HG02623 (cell line): ENCODE data around the gene NIPAL3.
"Not testable (repeated sequence)": the region's sequence is repeated elsewhere in the genome, so short reads cannot be mapped to it uniquely, and the experiment has no call there.

ENCODE experiments used
- ATAC-seq: cut with Tn5 transposase; IDR thresholded peaks from one replicate; pipeline ENCODE4 v1.9.1; 2021; ENCODE audit warnings: moderate library complexity; ENCODE audit not compliant: unreplicated experiment

The NIPAL3 gene

GRCh38 chr1:24487455-24487854, 71.9 kb downstream of the NIPAL3 start:
- no peak for ATAC-seq

GRCh38 chr1:24488159-24488558, 72.6 kb downstream of the NIPAL3 start:
- ATAC-seq: not testable (repeated sequence)

- no peak for ATAC-seq
Measured at GRCh38 chr1:24489674-24490073, 74.1 kb downstream of the NIPAL3 start.

GRCh38 chr1:24490101-24490781, 74.6 kb downstream of the NIPAL3 start:
- ATAC-seq: no peak

DNA sequence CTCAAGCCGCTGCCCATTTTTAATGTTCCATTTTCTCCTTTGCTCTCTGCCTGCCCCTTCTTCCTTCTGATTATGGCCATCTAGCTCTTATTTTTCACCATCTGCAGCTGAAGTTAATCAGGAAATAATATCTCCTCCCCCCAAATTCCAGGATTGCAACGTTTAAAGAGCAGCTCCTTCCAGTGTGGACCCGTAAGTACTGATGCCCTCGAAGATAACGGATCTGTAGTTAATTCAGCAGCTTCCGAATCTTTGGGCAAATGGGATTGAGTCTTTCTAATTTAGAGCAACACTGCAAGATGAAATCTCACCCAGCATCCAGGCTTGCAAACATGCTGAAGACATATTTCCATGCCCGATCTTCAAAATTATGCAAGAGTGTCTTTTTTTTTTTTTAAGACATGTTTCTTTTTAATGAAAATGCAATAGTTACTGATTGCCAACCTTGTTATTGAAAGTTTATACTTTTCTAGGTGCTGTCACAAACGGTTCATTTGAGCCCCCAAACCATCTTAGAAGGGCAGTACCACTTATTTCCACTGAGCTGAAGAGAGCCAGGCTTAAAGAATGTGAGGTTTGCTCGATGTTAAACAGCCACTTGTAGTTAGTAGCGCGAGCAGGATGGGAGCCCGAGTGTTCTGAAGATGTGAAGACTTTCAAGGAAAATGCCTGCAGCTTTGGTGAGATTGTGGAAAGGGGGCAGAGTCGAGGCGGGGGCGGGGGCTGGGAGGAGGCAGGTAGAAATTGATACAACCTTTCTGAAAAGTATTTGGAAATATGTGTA, 76.2 kb downstream of the NIPAL3 start:
- no peak for ATAC-seq

DNA sequence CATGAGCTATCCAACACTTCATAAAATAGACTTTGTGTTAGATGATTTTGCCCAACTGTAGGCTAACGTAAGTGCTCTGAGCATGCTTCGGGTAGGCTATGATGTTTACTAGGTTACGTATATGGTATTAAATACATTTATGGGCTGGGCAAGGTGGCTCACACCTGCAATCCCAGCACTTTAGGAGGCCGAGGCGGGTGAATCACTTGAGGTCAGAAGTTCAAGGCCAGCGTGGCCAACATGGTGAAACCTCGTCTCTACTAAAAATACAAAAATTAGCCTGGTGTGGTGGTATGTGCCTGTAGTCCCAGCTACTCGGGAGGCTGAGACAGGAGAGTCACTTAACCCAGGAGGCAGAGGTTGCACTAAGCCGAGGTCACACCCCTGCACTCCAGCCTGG, 77.3 kb downstream of the NIPAL3 start:
- not testable (repeated sequence) for ATAC-seq

- ATAC-seq: no peak
Measured at GRCh38 chr1:24493785-24494184, 78.2 kb downstream of the NIPAL3 start.

- ATAC-seq: no peak
Measured at GRCh38 chr1:24498589-24498988, 83.0 kb downstream of the NIPAL3 start.

DNA sequence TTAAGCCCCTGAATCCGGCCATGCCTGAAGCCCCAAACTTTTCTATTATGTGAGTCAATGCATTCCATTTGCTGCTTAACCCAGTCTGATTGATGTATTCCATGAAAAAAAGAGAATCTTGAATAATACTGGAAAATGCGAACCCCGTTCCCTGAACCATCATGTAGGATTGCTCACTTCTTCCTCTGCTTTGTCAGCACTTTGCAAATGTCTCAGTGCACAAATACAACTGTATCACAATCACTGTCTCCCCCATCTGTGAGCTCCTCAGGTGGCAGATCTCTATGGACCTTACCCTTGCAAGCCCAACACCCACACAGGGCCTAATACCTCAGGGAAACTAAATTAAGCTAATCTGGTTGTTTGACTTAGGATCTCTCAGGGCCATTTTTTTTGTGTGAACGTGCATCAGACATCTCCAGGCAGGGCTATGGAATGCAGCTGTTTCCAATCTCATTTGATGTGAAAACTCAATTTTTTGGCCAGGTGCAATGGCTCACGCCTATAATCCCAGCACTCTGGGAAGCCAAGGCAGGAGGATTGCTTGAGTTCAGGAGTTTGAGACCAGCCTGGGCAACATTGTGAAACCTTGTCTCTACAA, 84.9 kb downstream of the NIPAL3 start:
- no peak for ATAC-seq

DNA sequence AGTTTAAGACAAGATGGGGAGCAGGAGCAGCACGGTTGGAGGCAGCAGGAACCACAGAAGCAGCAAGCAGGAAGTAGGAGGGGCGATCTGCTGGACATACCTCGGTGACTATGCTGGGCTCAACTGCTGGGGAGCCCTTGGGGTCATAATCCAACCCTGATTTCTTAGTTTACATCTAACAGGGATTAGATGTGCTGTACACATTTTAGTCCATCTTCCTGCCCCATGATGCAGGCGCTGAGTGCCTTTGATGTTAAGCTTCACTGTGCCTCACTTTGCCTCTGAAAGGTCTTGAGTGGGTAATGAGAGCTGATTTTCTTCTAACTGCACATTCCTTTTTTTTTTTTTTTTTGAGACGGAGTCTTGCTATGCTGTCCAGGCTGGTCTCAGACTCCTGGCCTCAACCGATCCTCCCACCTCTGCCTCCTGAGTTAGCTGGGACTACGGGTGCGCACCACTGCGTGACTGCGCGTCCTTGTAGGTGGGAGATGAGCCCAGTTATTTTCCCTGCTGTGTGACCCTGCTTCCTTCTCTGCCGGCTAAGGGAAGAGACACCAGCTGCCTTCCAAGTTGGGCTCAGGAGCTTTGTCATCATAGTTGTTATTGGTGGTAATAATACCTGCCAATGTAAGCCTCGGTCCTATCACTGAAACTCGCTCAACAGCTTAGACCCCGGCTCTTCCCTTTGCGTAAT, 85.9 kb downstream of the NIPAL3 start:
- no peak for ATAC-seq

DNA sequence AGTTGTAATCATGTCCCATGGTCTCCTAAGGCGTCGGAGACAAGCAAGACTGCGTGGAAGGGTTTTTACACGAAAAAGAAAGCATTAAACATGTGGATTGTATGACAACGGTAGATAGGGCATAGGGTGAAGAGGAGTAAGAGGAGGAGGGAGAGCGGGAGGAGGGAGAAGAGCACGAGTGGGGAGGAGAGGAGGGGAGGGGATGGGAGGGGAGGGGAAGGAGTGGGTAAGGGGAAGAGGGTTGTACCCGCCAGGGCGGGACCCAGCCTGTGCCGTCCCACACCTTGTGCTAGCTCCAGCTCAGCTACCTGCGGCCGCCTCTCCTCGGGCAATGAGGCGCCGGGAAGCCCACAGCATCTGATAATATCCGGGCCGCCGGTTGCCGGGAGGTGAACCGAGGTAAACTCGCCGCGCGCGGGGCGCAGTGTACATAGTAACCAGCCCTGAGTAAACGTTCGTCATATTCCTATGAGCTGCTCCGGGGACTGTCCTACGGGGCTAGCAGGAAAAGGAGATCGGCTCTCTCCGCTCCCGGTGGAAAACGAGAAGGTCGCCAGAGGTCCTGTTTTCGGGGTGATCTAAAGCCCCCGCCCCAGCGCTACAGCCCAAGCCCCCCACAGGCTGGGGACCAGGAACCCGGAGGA, 86.6 kb downstream of the NIPAL3 start:
- ATAC-seq: no peak

GRCh38 chr1:24502709-24503058, 87.1 kb downstream of the NIPAL3 start, which contains the start of gene RCAN3:
Gene RCAN3 (plus strand): TSS chr1:24502836. CDS start chr1:24514373, 11,537 bp downstream.
- no peak for ATAC-seq

DNA sequence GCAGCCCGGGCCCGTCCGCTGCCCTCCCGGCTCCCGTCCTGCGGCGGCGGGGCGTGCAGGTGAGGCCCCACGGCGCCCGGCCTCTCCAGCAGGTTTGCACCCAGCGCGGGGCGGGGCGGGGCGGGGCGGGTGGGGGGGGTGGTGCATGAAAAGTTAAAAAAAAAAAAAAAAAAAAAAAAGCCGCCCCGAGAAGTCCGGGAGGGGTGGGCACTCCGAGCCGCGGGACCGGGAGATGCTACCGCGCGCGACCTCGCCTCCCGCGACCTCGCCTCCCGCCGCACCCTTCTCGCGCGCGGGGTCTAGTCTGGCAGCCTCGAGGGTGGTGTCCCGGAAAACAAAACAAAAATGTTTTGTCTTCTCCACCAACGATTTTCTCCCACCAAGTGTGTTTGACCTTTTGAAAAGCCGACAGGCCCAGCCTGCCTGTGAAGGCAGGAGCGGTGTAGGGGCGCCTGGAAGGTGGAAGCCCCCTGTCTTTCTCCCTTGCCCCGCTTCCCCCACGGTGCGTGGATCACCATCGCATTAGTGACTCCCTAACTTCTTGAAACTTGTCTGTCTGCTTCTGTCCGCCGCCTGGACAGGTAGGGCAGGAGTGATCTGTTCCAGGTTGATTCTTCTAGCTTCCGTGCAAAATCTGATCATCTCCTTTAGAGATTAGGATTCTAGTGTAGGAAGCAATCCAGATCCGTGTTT, 87.6 kb downstream of the NIPAL3 start:
- no peak for ATAC-seq

GRCh38 chr1:24503870-24504523, 88.4 kb downstream of the NIPAL3 start:
- ATAC-seq: no peak

DNA sequence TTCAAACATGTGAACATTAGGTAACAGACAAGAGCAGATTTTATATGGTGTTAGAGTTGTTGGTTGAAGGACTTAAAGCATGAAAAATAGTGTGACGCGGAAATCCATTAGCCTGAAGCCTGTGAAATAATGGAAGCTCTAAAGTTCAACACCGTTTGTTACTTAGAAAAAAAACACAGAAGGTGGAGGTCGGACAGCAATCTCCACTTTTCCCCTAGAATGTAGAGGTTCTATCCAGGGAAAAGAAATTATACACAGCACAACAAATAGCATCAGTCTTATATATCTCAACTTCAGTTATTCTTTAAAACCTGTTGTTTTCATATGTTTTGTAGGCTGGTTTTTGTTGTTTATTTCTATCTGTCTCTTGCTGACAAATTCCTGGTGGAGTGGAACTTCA, 89.0 kb downstream of the NIPAL3 start:
- ATAC-seq: no peak

- no peak for ATAC-seq
Measured at GRCh38 chr1:24505816-24506215, 90.2 kb downstream of the NIPAL3 start.

GRCh38 chr1:24506691-24507381, 91.2 kb downstream of the NIPAL3 start:
- no peak for ATAC-seq

DNA sequence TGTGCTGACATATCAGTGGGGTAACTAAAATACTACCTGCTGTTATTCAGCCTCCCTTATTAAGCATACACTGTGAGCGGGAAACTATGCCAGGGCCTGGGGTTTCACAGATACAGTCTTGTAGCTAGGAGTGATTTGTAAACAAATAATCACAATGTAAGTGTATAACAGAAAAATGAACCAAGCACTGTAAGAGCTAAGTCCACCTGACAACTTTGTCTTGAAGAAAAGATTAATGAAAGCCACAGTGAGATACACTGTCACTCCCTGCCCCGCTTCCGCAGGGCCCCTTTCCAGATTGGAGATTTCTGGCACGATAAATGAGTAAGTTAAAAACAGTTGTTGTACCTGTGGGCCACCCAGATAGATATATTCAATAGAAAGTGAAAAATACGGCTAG, 91.8 kb downstream of the NIPAL3 start:
- ATAC-seq: no peak

GRCh38 chr1:24508911-24509310, 93.3 kb downstream of the NIPAL3 start:
- ATAC-seq: no peak
